Measurements from ENCODE around the gene POLR1G.
A peak's percentile ranks its signal among the peaks of the same experiment; 100 is the strongest.
"Not testable (repeated sequence)": the region's sequence is repeated elsewhere in the genome, so short reads cannot be mapped to it uniquely, and the experiment has no call there.

The POLR1G gene

DNA sequence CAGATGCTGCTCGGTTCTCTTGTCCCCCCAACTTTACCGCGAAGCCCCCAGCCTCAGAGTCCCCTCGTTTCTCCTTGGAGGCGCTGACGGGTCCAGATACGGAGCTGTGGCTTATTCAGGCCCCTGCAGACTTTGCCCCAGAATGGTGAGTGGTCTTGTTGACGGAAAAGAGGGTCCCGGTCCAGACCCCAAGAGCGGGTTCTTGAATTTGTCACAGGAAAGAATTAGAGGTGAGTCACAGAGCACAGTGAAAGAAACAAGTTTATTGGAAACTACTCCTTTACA is 589 bp downstream of the POLR1G start:
- Mint-ChIP-seq H3K27ac (peak overlapping the region; percentile 95), H3K4me3 (peak overlapping the region; percentile 99), H3K9me3 (no peaks in the 10 kb centered on the region), H3K36me3 (ENCODE audit: low read depth) (peaks cover 29% of the 10 kb centered on the region), H3K27me3 (peaks cover 28% of the 10 kb centered on the region), H3K4me1 (ENCODE audit: low read depth) (peaks cover 42% of the 10 kb centered on the region)

DNA sequence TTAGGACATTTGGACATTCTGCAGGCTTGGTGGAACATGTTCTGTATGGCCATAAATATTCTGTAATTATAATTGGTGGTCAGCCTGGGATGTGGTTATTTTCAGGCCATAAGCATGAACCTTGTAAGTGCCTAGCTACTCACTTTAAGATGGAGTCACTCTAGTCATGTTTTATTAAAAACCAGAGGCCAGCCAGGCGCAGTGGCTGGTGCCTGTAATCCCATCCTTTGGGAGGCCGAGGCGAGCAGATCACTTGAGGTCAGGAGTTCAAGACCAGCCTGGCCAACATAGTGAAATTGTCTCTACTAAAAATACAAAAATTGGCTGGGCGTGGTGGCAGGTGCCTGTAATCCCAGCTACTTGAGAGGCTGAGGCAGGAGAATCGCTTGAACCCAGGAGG is 1.1 kb downstream of the POLR1G start:
- peaks cover 33% of the 10 kb centered on the region for H3K36me3 Mint-ChIP-seq (ENCODE audit: low read depth)
- not testable (repeated sequence) for H3K27ac Mint-ChIP-seq, H3K9me3 Mint-ChIP-seq
- peaks cover 42% of the 10 kb centered on the region for H3K4me1 Mint-ChIP-seq (ENCODE audit: low read depth)
- peaks cover 26% of the 10 kb centered on the region for H3K27me3 Mint-ChIP-seq
- H3K4me3 Mint-ChIP-seq: peak overlapping the region; percentile 99

DNA sequence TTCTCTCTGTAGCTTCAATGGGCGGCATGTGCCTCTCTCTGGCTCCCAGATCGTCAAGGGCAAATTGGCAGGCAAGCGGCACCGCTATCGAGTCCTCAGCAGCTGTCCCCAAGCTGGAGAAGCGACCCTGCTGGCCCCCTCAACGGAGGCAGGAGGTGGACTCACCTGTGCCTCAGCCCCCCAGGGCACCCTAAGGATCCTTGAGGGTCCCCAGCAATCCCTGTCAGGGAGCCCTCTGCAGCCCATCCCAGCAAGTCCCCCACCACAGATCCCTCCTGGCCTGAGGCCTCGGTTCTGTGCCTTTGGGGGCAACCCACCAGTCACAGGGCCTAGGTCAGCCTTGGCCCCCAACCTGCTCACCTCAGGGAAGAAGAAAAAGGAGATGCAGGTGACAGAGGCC is 1.7 kb downstream of the POLR1G start:
- H3K27me3 Mint-ChIP-seq: peaks cover 22% of the 10 kb centered on the region
- H3K27ac Mint-ChIP-seq: no peak overlapping the region
- H3K4me3 Mint-ChIP-seq: peak overlapping the region; percentile 72
- H3K9me3 Mint-ChIP-seq: no peaks in the 10 kb centered on the region
- peaks cover 38% of the 10 kb centered on the region for H3K36me3 Mint-ChIP-seq (ENCODE audit: low read depth)
- peaks cover 42% of the 10 kb centered on the region for H3K4me1 Mint-ChIP-seq (ENCODE audit: low read depth)

DNA sequence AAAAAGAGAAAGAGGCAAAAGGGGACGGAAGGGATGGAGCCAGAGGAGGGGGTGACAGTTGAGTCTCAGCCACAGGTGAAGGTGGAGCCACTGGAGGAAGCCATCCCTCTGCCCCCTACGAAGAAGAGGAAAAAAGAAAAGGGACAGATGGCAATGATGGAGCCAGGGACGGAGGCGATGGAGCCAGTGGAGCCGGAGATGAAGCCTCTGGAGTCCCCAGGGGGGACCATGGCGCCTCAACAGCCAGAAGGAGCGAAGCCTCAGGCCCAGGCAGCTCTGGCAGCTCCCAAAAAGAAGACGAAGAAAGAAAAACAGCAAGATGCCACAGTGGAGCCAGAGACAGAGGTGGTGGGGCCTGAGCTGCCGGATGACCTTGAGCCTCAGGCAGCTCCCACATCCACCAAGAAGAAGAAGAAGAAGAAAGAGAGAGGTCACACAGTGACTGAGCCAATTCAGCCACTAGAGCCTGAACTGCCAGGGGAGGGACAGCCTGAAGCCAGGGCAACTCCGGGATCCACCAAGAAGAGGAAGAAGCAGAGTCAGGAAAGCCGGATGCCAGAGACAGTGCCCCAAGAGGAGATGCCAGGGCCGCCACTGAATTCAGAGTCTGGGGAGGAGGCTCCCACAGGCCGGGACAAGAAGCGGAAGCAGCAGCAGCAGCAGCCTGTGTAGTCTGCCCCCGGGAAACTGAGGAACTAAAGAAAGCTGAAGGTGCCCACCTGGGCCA is 2.5 kb downstream of the POLR1G start:
- peaks cover 13% of the 10 kb centered on the region for H3K27me3 Mint-ChIP-seq
- peaks cover 46% of the 10 kb centered on the region for H3K36me3 Mint-ChIP-seq (ENCODE audit: low read depth)
- H3K9me3 Mint-ChIP-seq: no peaks in the 10 kb centered on the region
- H3K4me1 Mint-ChIP-seq (ENCODE audit: low read depth): peaks cover 35% of the 10 kb centered on the region
- no peak overlapping the region for H3K4me3 Mint-ChIP-seq
- no peak overlapping the region for H3K27ac Mint-ChIP-seq

DNA sequence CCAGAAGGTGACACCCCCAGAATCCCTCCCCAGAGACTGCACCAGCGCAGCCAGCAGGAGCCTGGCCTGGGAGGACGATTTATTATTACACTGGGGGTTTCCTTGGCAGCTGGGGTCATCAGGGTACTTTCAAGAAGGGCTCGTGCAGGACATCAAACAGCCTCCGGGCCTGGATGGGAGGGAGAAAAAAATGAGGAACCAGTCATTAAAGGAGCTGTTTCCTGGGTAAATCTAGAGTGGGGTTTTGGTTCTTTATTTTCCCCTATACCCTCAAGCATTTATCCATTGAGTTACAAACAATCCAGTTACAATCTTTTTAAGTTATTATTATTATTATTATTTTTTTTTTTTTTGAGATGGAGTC is 3.1 kb downstream of the POLR1G start:
- Mint-ChIP-seq H3K36me3 (ENCODE audit: low read depth) (peaks cover 51% of the 10 kb centered on the region), H3K9me3 (no peaks in the 10 kb centered on the region), H3K27me3 (peaks cover 8% of the 10 kb centered on the region), H3K4me1 (ENCODE audit: low read depth) (peaks cover 29% of the 10 kb centered on the region), H3K4me3 (no peak overlapping the region), H3K27ac (no peak overlapping the region)

DNA sequence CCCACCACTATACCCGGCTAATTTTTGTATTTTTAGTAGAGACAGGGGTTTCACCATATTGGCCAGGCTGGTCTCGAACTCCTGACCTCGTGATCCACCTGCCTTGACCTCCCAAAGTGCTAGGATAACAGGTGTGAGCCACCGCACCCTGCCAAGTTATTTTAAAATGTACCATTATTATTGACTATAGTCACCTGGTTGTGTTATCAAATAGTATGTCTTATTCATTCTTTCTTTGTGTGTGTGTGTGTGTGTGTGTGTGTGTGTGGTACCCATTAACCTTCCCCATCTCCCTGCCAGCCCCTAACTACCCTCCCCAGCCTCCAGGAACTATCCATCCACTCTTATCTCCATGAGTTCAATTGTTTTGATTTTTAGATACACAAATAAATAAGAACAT is 3.9 kb downstream of the POLR1G start:
- Mint-ChIP-seq H3K4me1 (ENCODE audit: low read depth) (peaks cover 21% of the 10 kb centered on the region), H3K36me3 (ENCODE audit: low read depth) (peaks cover 53% of the 10 kb centered on the region)
- not testable (repeated sequence) for H3K27ac Mint-ChIP-seq, H3K27me3 Mint-ChIP-seq, H3K4me3 Mint-ChIP-seq, H3K9me3 Mint-ChIP-seq

DNA sequence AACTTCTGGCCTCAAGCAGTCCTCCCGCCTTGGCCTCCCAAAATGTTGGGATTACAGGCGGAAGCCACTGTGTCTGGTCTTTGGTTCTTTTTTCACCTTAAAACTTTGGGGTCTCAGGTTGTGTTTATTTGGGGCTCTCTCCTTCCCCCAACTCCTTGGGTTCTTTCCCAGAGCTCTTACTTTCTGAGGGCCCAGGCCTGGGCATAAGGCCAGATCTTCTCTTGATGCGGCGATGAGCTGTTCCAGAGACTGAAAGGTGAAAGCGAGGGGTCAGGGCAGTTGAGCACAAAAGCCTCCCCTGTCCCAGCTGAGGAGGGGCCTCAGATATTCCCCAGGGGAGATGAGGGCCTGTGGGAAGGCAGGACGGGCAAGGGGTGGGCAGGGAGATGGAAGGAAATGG is 7.1 kb downstream of the POLR1G start:
- Mint-ChIP-seq H3K36me3 (ENCODE audit: low read depth) (peaks cover 65% of the 10 kb centered on the region), H3K4me1 (ENCODE audit: low read depth) (peaks cover 4% of the 10 kb centered on the region)

DNA sequence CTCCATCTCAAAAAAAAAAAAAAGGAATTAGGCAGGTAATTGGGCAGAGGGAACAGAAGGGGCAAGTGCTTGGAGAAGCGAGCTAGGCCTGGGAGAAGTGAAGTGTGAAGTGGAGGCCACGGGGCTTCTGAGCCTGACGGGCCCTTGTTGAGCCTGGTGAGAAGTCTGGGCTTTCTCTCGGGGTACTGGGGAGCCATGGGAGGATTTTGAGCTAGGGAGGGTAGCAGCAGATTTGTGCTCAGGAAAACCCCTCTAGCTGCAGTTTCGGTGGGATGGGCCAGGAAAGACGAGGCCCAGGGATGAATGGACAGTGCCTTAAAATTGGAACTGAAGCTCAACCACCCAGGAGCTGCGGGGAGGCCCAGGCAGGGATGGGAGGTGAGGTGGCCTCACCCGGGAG is 8.0 kb downstream of the POLR1G start:
- H3K27me3 Mint-ChIP-seq: no peaks in the 10 kb centered on the region
- H3K36me3 Mint-ChIP-seq (ENCODE audit: low read depth): peaks cover 60% of the 10 kb centered on the region
- H3K27ac Mint-ChIP-seq: no peak overlapping the region
- H3K4me3 Mint-ChIP-seq: no peak overlapping the region
- H3K4me1 Mint-ChIP-seq (ENCODE audit: low read depth): peaks cover 10% of the 10 kb centered on the region
- H3K9me3 Mint-ChIP-seq: no peaks in the 10 kb centered on the region

More for the DNA sequence above, 7.1 kb downstream of the POLR1G start:
- Mint-ChIP-seq H3K27me3 (no peaks in the 10 kb centered on the region), H3K4me3 (no peak overlapping the region), H3K27ac (no peak overlapping the region), H3K9me3 (no peaks in the 10 kb centered on the region)

DNA sequence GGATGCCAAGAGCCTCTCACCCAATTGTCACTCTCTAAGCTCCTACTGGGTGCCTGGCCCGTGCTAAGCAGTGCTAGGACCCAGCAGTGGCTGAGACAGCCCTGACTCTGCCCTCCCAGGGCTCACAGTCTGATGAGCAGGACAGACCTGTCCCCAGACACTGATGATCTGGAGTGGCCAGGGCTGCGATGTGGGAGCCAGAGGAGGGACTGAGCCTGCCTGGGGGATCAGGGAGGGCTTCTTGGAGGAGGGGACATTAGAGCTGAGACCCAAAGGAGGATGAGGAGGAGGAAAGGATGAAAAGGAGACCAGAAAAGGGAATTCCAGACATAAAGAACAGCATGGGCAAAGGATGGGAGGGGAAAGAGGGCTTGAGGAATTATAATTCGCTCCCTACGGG is 10.7 kb downstream of the POLR1G start:
- Mint-ChIP-seq H3K27me3 (no peaks in the 10 kb centered on the region), H3K4me3 (no peak overlapping the region), H3K9me3 (no peaks in the 10 kb centered on the region), H3K4me1 (ENCODE audit: low read depth) (peaks cover 30% of the 10 kb centered on the region), H3K36me3 (ENCODE audit: low read depth) (peaks cover 60% of the 10 kb centered on the region), H3K27ac (no peak overlapping the region)

DNA sequence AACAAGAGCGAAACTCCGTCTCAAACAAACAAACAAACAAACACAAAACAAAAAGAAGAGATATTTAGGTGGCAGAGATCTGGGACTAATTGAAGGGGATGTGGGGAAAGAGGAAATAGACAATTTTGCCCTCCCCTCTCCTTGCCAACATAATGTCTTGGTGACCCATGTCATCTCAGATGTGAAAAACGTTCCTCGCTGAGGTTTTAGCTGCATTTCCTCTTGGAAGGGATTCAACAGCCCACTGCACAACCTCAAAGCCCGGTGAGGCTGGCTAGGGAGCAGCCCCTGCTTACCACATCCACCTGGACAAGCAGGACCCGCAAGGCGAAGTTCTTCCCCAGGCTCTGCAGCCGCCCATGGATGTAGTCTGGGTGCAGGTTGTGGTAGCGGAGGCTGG is 12.4 kb downstream of the POLR1G start:
- Mint-ChIP-seq H3K36me3 (ENCODE audit: low read depth) (peaks cover 47% of the 10 kb centered on the region), H3K4me1 (ENCODE audit: low read depth) (peaks cover 45% of the 10 kb centered on the region), H3K4me3 (no peak overlapping the region), H3K27me3 (no peaks in the 10 kb centered on the region), H3K9me3 (no peaks in the 10 kb centered on the region), H3K27ac (peak overlapping the region; percentile 48)

DNA sequence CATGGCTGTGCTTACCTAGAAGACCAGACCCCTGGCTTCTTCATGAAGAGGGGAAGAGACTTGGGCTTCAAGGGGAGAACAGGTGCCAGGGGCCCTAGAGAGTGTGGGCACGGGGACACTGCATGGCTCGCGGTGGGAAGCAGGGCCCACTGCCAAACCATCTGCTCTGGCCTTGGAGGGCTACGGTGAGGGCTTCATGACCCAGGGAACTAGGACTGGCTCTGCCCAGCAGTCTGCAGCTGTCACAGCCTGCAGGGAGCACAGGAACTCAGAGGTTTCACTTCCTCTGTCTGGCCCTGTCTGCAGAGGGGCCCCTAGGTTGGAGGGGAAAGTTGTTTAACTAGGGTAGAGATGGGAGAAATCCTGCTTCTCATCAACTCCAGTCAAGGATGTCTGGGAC is 13.0 kb downstream of the POLR1G start:
- Mint-ChIP-seq H3K27me3 (no peaks in the 10 kb centered on the region), H3K4me3 (no peak overlapping the region), H3K36me3 (ENCODE audit: low read depth) (peaks cover 41% of the 10 kb centered on the region), H3K4me1 (ENCODE audit: low read depth) (peaks cover 51% of the 10 kb centered on the region), H3K27ac (peak overlapping the region; percentile 72), H3K9me3 (no peaks in the 10 kb centered on the region)

DNA sequence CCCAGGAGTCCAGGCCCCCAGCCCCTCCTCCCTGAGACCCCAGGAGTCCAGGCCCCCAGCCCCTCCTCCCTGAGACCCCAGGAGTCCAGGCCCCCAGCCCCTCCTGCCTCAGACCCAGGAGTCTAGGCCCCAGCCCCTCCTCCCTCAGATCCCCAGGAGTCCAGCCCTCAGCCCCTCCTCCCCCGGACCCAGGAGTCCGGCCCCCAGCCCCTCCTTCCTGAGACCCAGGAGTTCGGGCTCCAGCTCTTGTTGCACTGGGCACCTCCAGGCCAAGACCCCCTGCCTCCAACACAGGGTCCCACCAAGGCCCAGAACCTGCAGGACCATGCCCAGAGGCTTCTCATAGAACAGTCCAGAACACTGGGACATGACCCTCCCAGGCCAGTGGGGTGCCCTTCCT is 13.5 kb downstream of the POLR1G start:
- H3K4me3 Mint-ChIP-seq: no peak overlapping the region
- no peaks in the 10 kb centered on the region for H3K9me3 Mint-ChIP-seq
- H3K36me3 Mint-ChIP-seq (ENCODE audit: low read depth): peaks cover 37% of the 10 kb centered on the region
- no peaks in the 10 kb centered on the region for H3K27me3 Mint-ChIP-seq
- peaks cover 55% of the 10 kb centered on the region for H3K4me1 Mint-ChIP-seq (ENCODE audit: low read depth)
- H3K27ac Mint-ChIP-seq: no peak overlapping the region

DNA sequence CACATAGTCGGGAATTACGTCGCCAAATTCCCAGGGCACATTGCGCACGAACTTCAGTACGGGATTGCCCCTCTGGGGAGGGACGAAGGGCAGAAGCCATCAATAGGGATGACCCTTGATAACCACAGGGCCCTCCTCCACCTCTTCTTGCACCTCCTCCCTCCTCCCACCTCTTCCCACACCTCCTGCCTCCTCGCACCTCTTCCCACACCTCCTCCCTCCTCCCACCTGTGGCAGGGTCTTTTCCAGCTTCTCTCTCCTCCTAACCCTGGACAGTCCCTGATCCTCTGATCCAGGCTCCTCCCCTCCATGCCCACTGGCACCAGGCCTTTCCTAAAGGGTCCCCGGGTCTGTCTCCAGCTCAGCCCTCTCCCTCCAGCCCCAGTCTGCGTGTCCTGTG is 13.9 kb downstream of the POLR1G start:
- Mint-ChIP-seq H3K4me1 (ENCODE audit: low read depth) (peaks cover 55% of the 10 kb centered on the region), H3K36me3 (ENCODE audit: low read depth) (peaks cover 37% of the 10 kb centered on the region), H3K27me3 (no peaks in the 10 kb centered on the region), H3K27ac (peak overlapping the region; percentile 32), H3K4me3 (no peak overlapping the region), H3K9me3 (no peaks in the 10 kb centered on the region)

DNA sequence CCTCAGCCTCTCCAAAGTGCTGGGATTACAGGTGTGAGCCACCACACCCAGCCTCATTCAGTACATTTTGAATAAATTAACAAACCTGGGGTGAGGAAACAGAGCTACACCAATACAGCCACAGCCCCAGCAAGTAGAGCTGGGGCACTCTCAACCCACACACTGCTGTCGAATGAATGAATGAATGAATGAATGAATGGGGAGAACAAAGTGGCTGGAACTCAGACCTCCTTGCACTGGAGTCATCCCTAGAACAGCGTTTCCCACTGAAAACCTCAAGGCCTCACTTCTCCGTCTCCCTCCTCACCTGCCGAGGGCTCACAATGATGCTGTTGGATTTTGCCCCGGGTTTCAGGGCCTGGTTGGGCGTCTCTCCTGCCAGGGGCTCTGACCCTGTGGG is 14.4 kb downstream of the POLR1G start:
- peaks cover 60% of the 10 kb centered on the region for H3K4me1 Mint-ChIP-seq (ENCODE audit: low read depth)
- no peaks in the 10 kb centered on the region for H3K9me3 Mint-ChIP-seq
- peaks cover 33% of the 10 kb centered on the region for H3K36me3 Mint-ChIP-seq (ENCODE audit: low read depth)
- no peak overlapping the region for H3K4me3 Mint-ChIP-seq
- peak overlapping the region; percentile 32 for H3K27ac Mint-ChIP-seq
- no peaks in the 10 kb centered on the region for H3K27me3 Mint-ChIP-seq

DNA sequence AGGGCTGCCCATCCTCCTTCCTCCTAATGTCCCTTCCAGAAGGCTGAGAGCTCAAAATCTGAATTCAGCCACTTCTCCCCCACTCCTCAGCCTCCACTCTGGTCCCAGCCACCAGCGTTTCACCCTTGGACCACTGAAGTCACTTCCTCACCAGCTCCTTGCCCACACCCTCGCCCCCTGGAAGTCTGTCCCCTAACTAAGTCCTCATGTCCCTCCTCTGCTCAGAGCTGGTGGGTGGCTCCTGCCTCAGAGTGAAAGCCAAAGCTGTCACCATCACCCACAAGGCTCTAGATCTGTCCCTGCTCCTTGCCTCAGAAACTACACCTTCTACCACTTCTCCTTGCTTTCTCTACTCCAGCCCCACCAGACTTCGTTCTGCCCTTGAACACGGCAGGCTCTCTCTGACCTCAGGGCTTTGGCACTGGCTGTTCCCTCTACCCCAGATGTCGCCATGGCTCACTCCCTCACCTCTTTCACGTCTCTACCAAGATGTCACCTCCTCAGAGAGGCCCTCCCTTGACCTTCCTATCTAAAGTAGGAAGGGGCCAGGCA is 15.6 kb downstream of the POLR1G start:
- H3K27ac Mint-ChIP-seq: peak overlapping the region; percentile 64
- no peaks in the 10 kb centered on the region for H3K9me3 Mint-ChIP-seq
- H3K4me1 Mint-ChIP-seq (ENCODE audit: low read depth): peaks cover 63% of the 10 kb centered on the region
- H3K27me3 Mint-ChIP-seq: no peaks in the 10 kb centered on the region
- peak overlapping the region; percentile 44 for H3K4me3 Mint-ChIP-seq
- H3K36me3 Mint-ChIP-seq (ENCODE audit: low read depth): peaks cover 30% of the 10 kb centered on the region

DNA sequence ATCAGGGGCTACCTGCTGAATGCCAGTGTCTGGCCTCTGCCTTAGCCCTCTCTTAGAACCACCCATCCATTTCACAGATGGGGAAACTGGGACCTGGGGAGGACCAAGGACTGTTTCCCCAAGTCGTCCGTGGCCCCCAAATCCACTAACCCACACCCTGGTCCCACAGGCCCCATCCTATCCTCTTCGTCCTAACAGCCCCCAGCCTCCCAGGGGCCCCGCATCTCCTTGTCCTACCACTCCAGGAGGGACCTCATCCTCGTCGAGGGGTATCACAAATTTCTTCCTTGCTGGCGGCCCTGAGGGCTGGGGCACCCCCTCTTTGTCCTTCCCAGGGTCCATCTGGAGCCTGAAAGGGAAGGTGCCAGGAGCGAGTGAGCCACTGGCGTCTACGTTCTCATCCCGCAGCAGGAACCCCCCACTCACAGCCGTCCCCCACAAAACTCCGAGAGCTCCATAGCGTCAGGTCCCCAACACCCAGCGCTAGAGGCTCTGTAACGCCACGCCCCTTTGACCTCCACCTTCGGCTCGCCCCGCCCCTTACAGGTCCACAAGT is 16.7 kb downstream of the POLR1G start:
- Mint-ChIP-seq H3K4me3 (peak overlapping the region; percentile 93), H3K27ac (peak overlapping the region; percentile 95), H3K9me3 (no peaks in the 10 kb centered on the region), H3K36me3 (ENCODE audit: low read depth) (peaks cover 23% of the 10 kb centered on the region), H3K4me1 (ENCODE audit: low read depth) (peaks cover 74% of the 10 kb centered on the region), H3K27me3 (no peaks in the 10 kb centered on the region)
